Epidermal melanocyte (primary cell): ENCODE data around the gene DCP1A.

Experiments used
- DNase-seq: peaks from one replicate; pipeline ENCODE4 v3.0.0; 2011; ENCODE audit warnings: low spot score; ENCODE audit not compliant: insufficient read length

Gene DCP1A

GRCh38 chr3:53248161-53248560 is 99.2 kb downstream of the DCP1A start:
- no peak for DNase-seq

- DNase-seq, result no peak
Measured at GRCh38 chr3:53247619-53248018, 99.7 kb downstream of the DCP1A start.

DNA sequence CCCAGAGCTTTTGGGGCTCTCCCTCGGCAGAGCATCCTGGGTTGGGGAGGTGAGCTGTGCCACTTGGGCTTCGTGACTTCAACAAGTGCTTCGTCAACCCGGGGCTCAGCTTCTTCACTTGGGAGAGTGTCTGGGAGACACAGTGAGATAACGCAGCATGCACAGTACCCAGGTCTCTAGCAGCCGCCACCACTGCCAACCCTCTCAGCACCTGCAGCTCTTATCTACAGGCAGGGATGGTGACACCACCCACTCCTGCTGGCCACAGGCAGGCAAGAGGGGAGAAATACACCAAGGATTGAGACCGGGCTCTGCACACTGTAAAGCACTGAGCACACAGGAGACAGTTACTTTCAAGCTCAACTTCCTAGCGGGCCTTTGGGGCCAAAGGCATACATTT is 103.1 kb downstream of the DCP1A start:
- DNase-seq, result no peak

GRCh38 chr3:53243785-53244184 is 103.6 kb downstream of the DCP1A start:
- DNase-seq, result no peak

GRCh38 chr3:53243165-53243564 is 104.2 kb downstream of the DCP1A start:
- peak; percentile 58 for DNase-seq

GRCh38 chr3:53242642-53243041 is 104.7 kb downstream of the DCP1A start:
- DNase-seq, result no peak

GRCh38 chr3:53242155-53242554 is 105.2 kb downstream of the DCP1A start:
- no peak for DNase-seq

GRCh38 chr3:53240989-53241972 is 106.1 kb downstream of the DCP1A start:
- DNase-seq, result no peak

- DNase-seq, result no peak
Measured at GRCh38 chr3:53239800-53240199, 107.5 kb downstream of the DCP1A start.

DNA sequence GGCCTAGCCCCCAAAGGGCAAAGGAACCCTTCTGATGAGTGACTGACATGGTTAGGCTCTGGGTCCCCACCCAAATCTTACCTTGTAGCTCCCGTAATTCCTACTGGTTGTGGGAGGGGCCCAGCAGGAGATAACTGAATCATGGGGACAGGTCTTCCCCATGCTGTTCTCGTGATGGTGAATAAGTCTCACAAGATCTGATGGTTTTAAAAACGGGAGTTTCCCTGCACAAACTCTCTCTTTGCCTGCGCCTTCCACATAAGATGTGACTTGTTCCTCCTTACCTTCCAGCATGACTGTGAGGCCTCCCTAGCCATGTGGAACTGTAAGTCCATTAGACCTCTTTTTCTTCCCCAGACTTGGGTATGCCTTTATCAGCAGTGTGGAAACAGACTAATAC is 108.5 kb downstream of the DCP1A start:
- no peak for DNase-seq

- DNase-seq, result peak; percentile 85
Measured at GRCh38 chr3:53238051-53238850, 109.1 kb downstream of the DCP1A start.

DNA sequence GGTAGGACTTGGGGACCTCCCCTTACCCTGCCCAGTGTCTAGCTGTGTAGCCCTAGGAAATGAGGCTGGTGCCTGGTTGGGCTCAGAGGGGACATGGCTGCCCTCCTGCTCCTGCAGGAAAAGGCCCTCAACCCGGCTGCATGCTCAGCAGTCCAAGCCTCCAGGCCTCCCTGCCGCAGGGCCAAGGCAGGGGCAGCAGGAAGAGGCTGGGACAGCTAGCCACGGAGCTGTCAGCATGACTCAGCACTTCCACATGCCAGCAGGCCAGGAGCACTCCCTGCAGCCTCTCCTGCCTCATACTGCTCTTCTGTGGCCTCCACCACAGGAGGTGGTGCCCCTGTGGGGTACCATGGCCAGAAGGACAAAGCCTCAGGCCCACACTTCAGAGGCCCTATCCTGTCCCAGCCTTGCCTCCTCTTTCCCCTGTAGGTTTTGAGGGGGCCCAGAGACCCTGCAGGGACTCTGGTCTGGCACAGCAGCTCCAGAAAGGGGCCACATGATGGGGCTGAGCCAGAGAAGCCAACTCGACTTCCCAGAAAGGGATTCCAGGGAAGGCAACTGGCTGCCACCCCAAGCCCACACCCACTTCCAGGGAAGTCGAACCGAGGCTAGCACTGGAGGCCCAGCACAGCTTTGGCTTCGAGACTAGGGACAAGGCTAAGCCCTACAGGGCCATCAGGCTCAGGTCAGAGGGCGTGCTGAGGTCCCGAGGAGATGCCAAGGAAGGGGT is 111.1 kb downstream of the DCP1A start:
- DNase-seq, result peak; percentile 80

DNA sequence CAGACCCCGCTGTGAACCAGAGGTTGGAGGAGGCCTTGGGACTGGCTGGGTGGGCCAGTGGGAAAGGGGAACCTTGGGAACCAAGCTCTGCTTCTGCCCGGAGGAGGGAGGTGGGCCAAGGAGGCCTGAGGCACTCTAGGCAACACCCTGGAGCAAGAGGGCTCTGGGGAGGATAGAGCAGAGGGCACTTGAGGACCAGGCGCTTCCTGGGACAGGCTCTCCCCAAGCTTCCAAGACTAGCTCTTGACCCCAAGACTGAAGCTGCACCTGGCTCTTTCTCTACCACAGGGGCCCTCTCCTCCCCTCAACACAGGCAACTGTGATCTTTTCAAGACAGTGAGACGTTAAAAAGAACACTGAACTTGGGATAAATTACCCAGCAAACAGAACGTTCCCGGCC is 111.8 kb downstream of the DCP1A start:
- no peak for DNase-seq

DNA sequence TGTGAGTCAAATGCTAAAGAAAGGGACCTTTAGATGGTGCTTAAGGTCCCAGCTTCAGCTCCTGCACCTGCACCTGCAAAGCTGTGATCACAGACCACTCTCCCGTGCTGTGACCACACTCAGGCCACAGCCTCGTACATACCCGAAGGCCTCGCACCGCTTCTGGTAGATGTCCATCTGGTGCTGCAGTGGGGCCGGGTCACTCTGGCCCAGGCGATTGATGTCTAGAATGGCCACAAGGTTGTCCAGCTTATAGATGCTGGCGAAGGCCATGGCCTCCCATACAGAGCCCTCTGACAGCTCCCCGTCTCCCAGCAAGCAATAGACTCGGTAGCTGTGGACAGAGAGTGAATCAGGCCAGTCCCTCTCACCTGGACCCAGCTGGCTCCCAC is 112.5 kb downstream of the DCP1A start:
- DNase-seq, result no peak

- no peak for DNase-seq
Measured at GRCh38 chr3:53234130-53234840, 113.1 kb downstream of the DCP1A start.
